GM21825 (cell line): Measurements from ENCODE around the gene NRG3.

Experiments
- ATAC-seq: cut with Tn5 transposase; IDR thresholded peaks from one replicate; pipeline ENCODE4 v1.9.1; 2021; ENCODE audit warnings: mild to moderate bottlenecking, moderate library complexity; ENCODE audit not compliant: unreplicated experiment

NRG3 gene

DNA sequence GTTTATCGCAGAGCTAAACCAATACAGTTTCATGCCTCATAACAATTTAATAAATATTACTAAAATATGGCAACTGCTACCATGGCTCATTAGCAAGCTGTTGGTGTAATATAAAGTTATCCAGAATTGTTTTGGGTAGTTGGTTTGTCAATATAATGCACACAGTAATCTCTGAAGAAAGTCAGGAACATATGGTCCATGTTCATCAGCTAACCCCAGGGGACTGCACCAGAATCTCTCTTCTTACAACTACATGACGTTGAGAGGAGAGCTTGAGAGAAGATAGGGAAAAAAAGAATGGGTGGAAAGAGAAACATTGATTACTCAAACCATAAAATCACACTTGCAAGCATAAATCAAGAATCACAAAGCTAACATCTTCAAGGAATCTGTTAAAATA lies 333.7 kb downstream of the NRG3 start:
- ATAC-seq, result no peak

DNA sequence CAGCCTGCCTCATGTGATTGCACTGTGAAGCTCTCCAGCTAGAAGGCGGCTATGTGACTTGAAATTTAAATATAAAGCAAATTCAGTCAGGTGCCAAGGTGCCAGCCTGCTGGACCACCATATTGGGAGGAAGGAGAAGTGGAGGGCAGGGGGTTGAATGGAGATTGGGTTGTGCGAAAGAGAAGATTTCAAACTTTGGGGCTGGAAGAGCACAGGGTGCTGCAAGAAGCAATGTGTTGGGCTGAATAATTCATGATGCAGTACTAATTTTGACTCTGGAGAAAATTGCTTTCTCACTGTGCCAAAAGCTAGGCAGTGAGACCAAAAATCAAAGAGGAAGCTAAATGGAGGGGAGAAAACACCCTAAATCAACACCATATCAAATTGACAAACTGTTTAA lies 335.3 kb downstream of the NRG3 start:
- no peak for ATAC-seq

DNA sequence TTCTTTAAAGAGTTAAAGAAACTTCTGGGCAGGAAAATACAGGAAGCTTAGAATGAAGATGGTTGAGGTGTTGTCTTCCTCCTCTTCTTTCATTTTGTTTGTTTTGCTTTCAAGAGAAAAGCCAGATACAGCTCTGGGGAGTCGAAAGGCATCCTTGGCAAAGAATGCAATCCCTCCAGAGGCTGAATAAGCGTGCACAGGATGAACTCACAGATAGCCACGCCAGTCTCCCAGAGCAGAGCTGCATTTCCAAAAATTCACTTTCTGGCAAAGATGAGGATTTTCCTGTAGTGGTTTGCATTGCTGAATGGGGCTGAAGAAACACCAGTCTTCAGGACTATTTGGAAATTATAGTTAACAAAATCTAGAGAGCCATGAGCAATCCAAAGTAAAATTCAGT lies 336.4 kb downstream of the NRG3 start:
- no peak for ATAC-seq

DNA sequence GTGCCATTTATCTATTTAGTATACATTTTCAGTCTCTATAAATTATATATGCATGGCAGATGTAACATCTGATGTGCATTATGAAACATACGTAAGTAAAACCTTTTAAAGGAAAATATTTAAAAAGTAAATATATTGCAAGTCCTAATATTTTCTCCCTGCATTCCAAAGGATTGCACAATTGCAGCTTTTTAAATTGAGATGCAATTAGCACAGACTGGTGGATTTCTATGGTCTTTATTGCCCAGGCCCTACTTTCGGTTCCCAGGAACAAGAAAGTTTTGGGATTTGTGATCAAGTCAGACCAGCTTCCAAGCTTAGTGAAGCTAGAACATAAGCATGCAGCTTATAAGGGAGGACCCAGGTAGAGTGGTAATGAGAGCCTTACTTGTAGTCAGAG lies 337.8 kb downstream of the NRG3 start:
- ATAC-seq, result no peak

DNA sequence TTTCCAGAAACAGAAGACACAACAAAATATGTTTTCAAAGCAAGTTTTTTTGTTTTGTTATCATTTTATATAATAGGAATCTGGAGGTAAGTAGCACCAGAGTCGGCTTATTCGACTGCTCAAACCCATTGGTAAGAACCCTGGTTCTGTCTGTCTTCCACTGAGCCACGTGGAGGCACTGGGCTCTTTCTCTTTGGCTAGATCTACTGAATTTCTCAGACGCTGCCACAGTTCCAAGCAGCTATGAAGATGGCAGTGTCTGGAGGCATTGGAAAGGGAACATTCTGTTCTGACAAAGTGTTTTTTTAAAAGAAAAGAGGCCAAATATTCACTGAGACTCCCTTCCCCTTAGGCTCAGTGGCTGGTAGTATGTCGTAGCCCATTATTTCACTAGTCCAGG lies 338.8 kb downstream of the NRG3 start:
- no peak for ATAC-seq

DNA sequence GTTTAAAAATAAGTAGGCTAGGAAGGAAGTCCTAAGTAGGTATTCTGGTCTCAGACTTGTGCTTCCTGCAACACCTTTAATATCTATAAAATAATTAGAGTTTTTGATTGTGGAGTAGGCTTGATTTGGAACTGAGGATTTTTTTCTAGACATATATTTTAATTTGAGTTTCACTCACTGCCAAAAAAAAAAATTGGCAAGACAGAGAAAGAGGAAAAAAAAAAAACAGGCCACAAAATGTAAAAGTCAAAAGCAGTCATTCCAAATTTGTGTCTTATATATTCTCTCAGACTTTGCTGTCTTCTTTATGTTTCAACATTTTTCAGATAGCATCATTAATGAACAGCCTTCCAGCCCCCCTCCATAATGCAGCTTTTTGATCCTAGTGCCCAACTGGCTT lies 346.1 kb downstream of the NRG3 start:
- ATAC-seq, result no peak

DNA sequence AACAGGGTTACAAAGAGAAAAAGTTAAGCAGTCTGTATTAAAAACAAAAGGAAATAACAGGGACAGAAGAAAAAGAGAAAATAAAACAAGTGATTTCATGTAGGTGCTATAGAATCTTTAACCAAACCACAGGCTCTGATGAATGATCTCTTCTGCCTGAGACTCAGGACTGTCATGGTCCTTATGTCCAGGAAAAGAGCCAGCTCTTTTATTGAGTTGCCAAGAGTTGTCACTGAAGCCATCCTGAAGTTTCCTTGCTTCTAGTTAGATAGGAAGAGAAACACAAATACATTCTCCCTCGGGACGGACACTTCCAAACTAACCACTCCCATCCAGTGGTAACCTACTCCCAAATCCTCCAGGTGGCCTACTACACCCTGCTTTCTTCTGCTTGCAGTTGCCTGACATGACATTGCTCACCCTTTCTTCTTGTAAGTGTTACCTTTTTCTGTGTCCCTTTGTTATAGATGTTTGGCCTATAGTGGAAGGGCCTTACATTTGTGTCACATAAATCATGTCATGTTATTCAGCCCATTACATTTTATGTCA lies 346.7 kb downstream of the NRG3 start:
- no peak for ATAC-seq

DNA sequence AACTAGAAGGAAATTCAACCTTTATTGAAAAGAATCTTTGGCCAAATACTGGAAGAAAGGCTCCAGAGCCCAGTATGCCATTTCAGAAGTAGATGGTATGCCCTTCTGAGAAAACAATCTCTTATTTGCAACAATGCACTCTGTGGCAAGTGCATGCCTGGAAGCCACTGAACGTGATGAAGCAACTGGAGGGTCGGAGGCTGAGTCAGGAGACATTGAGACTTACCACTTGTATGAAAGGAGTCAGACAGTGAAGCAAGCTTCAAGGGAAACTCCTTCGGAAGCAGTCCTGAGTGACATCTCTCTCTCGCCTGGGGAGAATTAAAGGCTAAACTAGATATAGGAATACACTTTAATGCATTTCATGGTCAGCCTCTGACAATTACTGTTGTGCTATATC lies 353.7 kb downstream of the NRG3 start:
- no peak for ATAC-seq

DNA sequence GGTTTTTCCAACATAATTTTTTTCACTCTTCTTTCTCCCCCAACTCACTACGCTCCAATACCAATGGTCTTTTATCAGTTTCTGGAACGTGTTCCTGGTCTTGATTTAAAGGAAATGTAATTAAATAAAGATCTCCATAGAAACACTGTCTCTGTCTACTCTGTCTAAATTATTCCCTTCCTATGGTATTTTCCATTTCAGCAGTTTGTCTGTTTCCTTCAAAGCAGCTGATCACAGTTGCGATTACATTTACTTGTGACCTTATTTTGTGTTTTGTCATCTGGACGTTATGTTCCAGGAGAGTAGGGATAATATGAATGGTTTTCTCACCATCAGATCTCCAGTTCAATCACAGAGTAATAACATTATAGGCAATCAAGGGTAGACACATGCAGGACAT lies 359.2 kb downstream of the NRG3 start:
- ATAC-seq, result no peak

DNA sequence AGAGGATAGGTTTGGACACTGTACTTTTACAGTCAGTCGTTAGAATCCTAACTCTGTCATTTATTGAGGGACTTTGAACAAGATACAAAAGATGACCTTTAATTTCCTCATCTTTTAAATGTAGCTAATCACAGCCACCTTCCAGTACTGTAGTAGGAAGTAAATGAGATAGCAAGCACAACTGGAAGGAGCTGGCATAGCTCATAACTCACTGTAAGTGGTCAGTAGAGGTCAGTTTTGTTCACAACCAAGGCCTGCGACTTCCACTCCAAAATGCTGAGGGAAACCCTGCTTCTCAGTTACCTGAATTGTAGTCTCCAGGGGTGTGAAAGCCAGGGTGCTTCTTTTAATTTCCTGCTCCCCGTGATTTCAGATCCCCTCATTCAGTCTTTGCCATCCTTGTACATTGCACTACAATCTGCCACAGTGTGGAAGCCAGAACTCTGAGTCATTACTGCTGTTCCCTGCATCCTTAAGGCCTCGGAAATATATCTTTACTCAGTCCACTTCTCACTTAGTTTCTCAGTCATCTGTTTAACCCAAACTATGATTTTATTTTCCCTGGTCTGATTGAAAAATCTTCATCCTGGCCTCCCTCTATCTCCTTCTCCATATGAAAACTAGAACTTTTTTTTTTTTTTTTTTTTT lies 361.2 kb downstream of the NRG3 start:
- ATAC-seq, result no peak

DNA sequence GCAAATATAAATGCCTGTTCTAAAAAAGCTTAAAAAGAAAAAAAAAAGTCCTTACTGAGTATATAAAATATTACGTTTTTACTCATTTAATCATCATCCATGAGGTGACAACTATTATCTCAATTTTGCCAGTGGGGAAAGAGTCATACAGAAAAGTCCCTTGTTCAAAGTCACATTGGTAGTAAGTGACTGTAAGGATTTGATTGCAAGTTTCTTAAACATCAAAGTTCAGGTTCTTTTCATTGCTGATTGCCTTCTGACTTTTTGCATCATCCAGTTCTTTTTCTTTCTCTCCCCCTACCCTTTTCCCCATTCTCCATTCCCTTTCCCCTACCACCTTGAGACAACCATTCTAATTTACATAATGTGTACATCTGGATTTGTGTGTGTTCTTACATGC lies 363.3 kb downstream of the NRG3 start:
- ATAC-seq, result no peak

DNA sequence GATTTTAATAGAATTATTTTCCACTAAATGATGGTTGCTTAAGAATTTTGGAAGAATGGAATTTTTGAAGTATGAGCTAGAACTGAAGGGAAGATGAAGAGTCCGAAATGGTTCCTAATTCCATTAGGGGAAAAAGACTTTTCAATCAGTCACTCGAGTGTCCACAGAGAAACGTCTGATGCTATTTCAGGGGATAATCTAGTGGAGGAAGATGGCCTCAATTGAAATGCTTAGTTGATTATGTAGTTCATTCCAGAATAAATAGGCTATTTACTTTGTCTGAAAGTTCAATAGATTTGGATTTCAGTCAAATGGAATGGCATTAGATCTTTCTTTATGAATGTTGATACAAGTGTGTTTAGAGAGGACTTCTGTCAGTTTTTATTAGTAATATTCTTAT lies 365.4 kb downstream of the NRG3 start:
- no peak for ATAC-seq

DNA sequence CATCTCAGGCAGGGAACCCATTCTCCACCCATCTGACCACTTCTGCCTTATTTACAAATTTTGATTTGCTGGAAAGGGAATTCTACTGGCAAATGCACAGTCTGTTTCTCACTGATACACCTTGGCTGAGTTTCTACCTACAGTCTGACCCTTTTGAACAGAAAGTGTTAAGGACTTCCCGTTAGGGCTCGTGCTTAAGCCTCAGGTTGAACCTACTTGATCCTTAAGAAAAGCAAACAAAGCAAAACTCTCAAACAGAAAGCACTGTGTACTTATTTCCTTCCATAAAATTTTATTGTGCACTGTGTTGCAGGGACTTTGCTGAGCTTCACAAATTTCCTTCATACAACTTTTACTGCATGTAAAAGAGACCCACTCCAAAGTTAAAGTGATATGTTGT lies 367.8 kb downstream of the NRG3 start:
- no peak for ATAC-seq

DNA sequence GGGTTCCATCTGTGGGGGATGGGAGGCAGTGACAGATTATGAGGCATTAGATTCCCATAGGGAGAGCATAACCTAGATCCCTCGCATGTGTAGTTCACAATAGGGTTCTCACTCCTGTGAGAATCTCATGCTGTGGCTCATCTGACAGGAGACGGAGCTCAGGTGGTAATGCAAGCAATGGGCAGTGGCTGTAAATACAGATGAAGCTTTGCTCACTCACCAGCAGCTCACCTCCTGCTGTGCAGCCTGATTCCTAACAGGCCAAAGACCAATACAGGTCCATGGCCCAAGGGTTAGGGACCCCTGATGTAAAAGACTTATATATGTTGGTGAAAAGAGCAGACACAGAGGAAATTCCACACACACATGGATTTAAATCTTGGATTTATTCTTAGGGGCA lies 370.2 kb downstream of the NRG3 start:
- ATAC-seq, result no peak

DNA sequence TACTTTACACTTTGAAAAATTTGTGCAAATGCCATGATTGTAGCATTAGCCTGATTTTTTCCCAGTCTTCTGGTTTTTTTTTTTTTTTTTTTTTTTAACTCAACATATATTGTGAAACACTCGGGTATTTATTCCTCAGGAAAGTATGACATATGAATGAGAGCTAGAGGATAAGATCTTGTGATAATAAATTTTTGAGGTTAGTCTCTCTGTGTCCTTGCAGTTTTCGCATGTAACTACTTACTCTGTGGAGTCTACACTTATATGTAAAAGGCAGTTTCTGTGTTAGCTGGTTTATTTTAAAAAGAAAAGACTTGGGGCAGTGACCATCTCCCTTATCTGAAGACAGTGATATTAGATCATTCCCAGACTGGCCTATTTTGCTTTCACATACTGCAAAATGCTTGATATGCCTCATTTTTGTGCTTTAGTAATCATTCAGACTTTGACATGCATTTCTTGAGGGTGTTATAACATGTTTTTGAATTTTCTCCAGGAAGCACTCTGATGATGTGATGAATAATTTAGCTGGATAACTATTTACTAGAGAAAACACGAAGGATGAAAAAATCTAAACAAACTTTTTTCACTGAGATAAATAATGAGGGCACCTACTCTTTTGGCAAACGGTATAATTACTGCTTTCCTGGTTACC lies 371.0 kb downstream of the NRG3 start:
- ATAC-seq, result no peak

DNA sequence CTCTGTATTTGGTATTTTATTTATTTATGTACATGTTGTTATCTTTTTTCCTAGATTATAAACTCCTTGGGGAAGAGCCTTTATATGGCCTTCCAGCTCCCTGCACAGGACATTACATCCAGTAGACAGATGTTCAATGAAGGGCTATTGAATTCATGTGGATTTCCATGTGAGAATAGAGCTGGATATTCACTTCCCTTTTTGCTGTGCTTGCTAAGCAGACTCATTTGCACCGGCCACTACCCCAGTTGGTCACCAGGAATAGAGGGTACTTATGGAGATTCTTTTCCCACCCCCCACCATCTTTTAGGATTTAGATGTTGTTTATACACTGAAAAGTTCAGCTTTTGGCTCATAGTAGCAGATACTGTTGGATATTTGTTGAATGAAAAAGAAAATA lies 374.1 kb downstream of the NRG3 start:
- no peak for ATAC-seq

DNA sequence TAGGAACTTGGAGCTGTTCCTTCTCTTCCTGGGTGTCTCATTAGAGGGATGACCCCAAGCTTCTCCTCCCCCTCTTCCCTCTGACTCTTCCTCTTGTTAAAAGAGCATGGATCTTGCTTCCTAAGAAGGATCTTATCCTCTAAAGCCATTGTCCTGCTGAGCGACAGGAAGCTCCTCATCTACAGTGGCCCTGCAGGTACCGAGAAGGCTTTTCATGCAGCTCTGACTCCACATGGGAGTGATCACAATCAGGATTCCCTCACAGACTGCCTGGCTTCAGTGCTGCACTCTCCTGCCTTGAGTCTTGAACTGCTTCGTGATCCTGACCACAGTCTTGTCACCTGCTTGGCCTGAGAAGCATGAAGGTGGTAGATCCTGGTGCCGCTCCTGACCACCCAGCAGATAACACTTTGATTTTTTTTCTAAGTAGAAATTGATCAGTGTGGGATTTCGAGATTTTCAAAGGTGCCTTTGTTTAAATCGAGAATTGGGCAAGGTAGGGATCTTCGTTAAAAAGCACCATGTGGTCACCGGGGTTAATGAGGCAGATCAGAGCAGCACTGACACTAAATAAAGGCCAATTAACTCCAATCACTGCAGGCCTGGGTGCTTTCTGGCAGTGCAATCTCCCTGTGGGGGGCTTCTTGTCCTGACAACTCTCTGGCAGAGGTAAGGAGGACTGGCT lies 376.4 kb downstream of the NRG3 start:
- ATAC-seq, result no peak

DNA sequence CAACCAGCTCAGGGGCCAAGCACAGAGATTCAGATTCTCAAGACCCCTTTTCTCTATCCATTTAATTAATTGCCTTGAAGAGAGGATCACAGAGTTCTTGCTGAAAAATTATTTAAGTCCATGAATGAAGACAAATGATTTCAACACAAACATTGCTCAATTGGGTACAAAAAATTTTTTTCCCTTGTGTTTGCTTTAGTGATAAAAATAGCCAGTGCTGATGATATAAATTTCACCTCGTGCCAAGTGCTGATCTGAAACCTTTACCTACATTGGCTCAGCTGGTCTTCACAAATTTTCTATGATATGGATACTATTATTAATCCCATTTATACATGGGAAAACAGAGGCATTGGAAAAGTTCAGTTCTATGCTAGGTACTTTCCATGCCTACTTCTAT lies 377.1 kb downstream of the NRG3 start:
- no peak for ATAC-seq

DNA sequence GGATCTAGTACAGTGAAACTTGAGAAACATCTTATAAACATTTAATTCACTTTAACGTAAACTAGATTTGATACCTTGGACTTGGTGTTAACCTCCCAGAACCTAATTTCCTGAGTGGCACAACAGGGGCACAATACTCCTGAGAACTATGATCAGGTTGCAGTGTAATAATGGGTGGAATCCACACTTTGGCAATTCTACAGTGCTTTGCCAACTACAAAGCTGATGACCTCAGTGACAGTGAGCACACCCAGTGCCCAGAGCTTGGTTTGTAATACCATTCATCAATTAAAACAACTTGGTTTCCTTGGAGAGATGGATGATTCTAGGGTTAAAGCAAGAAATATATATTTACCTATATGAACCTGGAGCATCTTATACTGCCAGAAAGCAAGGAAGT lies 379.2 kb downstream of the NRG3 start:
- ATAC-seq, result no peak

DNA sequence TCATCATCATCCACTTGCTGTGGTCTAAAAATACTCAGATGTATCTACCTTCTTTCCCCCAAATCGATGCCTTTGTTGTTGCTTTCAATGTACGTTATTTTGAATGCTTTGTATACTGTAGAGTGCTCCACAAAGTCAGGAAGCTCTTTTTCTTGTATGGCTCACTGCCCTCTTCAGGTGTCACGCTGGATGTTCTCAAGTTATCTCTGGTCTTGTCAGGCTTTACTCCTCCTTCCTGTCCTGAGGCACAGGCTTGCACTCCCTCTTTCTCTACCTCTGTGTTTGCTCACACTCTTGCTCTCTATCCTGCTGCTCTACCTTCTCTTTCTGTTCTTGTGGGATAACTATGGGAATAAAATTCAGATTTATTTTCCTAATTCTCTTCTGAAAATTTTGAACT lies 381.3 kb downstream of the NRG3 start:
- no peak for ATAC-seq

DNA sequence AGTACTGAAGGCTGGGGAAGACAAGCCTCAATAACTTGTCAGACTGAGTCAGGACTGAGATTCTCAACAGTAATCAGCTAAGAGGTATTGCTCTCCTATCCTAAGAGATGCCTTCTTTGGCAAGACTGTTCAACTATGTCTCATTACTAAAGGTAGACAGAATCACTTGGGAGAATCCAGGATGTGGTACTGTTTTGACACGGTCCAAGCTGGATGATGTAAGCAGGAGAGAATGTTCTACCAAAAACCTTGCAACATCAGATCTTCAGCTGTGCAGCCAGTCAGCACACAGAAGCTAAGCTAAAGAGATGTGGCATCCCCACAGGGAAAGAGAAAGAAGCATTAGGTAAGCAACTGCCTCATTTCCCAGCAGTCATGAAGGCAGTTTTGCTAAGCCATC lies 391.4 kb downstream of the NRG3 start:
- no peak for ATAC-seq

DNA sequence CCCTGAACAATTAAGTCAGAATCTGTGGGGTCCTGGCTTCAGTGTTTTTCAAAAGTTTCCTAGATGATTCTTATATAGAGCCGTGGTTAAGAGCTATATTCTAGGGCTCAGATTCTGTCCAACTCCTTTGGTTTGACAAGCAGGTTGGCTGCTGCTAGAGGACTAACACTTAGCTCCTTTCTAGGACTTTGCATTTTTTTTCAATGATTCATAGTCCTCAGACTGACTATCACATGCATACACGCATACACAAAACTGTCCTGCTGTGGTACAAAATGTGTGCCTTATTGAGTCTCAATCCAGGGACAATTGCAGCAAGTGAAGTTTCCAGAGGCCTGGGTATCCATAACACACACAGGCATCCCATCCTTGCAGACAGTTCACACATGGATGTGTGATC lies 392.0 kb downstream of the NRG3 start:
- no peak for ATAC-seq
